Stimulated activated CD4-positive, alpha-beta T cell treated with anti-CD3 and anti-CD28 coated beads, Interleukin-2, amount 100 ng/mL, for 24 hours (primary cell): ENCODE results near the gene EPHB2.

ENCODE experiments used
- DNase-seq, 2 donors: peaks; one replicate each; pipeline ENCODE4 v3.0.0-alpha.2; 2020

The EPHB2 gene

DNA sequence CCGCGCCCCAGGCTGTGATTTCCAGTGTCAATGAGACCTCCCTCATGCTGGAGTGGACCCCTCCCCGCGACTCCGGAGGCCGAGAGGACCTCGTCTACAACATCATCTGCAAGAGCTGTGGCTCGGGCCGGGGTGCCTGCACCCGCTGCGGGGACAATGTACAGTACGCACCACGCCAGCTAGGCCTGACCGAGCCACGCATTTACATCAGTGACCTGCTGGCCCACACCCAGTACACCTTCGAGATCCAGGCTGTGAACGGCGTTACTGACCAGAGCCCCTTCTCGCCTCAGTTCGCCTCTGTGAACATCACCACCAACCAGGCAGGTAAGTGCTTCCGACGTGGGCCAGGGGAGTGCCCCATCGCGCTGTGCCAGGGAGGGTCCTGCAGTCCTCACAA, 154.2 kb downstream of the EPHB2 start:
- no peak for DNase-seq

DNA sequence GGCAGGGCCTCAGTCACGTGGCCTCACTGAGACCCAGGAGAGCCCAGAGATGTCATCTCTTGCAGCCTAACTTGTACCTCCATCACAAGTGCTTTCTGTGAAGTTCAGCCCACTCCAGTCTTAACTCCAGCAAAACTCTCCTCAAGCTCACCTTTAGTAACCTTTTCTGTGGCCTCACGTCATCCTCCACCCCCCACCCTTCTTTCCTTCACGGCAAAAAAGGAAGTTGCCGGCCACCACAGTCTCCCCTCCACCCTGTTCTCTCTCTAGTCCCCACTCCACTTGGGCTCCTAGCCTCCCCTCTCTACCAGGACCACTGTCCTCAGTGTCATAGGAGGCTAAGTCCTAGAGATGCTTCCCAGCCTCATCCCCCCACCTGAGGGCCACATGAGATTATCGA, 155.1 kb downstream of the EPHB2 start:
- no peak for DNase-seq

DNA sequence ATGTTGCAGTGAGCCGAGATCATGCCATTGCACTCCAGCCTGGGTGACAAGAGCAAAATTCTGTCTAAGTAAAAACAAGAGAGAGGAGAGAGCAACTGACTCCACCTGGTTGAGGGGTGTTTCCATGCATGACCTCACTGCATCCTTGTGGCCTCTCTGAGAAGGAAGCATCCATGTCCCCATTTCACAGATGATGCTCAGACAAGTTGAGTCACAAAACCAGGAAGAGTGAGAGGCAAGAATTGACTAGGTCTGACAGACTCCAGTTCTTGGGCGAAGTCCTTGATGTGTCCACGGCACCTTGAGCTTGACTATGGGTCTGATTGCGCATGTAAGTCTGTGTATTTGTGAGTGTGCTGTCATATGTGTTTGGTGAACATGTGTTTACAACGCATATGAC, 156.2 kb downstream of the EPHB2 start:
- DNase-seq = no peak

DNA sequence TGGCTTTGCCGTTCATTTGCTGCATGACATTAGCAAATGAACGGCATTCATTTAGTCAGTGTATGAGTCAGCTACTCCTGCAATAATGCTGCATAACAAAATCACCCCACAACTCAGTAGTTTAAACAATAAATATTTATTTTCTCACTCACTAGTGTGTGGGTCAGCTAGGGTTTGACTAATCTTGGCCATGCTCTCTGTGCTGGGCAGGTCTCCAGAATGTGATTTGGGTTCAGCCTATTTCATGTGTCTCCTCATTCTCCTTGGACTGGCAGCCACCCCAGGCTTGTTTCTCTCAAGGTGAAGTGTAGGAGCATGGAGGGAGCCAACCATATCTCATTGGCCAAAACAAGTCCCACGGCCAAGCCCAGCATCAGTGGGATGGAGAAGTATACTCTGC, 157.7 kb downstream of the EPHB2 start:
- DNase-seq = no peak

DNA sequence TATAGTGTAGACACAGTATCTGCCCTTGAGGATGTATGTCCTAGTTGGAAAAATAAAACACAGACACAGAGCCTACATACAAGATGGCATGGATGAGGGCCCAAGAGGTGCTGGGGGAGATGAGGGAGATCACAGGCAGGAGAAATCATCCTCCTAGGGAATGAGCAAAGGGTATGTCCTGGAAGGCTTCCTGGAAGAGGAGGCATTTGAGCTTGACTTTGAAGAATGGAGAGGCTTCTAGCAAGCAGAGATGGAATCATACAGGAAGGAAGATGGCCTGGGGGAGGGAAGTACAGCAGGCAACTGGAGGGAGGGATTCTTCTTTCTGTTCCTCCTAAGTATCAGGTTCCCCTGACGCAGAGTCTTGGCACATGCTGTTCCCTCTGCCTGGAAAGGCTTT, 158.7 kb downstream of the EPHB2 start:
- DNase-seq = no peak

DNA sequence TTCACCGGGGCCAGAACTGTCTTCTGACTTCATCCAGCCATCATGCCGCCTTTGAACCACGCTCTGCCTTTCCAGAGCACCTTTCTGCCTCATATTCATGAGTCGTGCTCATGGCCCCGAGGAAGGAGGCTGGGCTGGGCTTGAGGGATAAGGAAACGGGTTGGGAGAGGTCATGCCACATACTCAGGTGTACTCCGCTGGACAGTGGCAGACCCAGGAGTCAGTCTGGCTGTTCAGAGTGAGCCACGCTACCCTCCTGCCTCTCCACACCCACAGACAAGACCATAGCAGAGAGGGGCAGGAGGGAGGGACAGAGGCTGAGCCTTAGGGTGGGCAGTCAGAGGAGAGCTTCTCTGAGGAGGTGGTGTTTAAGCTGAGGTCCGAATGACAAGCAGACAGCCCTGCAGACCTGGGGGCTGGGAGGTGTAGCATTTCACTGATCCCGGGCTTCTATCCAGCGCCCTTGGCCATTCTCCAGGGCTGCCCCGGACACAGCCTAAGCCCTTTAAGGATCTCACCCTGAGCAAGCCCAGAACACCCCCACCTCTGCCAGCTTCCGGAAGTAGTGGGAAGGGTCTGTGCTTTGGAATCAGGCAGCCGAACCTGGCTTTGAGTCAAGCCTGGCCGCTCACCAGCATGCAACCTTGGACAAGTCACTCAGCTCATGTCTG, 159.7 kb downstream of the EPHB2 start:
- DNase-seq = no peak

DNA sequence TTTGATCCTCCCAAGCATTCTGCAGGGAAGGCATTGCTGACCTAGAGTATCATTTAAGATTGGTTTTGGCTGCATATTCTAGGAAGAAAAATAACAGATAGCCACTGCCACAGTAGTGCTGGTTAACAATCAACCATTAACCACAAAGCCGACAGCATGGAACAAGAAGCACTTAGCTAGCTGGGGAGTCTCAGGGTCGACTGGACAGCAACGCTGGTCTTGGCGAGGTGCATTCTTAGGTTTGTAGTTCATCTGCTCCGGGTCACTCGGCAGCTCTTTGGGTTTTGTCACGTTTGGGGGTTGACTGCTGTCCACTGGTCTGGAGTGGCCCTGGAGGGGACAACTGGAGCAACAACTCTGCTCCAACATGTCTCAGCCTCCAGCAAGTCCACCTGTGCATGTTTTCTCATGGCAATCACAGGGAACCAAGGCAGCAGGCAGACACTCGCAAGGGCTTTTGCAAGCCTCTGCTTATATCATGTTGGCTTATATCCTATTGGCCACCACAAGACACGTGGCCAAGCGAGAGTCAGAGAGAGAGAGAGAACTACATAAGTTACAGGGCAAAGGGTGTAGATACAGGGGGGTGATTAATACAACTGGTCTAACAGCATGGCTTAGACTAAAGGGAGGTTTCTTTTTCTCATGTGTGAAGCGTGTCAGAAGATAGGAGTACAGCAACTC, 162.5 kb downstream of the EPHB2 start:
- DNase-seq = no peak

DNA sequence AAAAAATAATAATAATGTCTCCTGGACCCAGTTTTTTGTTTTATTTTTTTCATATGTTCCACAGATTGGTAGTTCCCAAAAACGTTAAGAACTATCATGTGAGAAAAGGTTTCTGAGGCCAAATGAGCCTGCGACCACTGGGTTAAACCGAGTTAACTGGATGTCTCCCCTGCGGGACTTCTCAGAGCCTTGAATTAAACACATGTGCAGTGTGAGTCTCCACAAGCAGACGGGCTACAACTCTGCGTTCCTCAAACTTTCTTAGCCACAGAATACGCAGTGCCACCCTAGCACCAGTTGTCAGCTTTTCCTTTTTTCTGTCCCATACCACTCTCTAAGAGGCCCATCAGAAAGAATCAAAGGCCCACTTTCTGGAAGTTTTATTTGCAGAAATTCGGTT, 164.1 kb downstream of the EPHB2 start:
- no peak for DNase-seq

DNA sequence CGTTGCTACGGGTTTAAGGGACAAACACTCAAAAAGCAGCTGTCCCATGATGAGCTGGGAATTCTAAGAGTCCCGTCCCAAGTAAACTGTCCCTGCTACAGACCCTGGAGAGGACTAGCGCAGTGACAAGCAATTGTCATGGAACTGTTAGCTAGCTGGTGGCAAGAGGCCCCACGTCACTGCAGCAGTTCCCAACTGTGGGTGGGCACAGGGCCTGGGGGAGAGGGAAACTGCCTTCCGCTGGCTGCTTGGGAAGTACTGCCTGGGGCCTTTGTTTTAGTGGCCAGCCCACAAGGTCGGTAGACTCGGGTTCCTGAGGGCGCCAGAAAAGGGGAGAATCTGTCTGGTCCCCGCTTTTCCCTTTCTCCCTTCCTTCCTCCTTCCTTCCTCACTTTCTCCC, 164.6 kb downstream of the EPHB2 start:
- DNase-seq = no peak

DNA sequence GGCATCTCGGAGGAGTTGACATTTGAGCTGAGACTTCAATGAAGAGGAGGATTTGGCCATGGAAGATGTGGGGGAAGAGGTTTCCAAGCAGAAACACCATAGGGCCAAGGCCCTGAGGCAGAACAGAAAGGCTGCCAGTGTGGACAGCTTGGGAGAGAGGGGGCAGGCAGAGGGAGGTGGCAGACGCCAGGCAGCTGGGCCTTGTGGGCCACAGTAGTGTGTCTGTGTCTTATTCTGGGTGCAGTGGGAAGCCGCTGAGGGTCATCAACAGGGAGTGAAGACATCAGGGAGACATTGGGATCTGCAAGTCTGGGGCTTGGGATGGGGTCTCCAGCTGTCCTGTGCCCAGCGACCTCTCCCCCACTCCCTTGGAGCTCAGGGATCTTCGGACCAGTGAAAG, 165.2 kb downstream of the EPHB2 start:
- no peak for DNase-seq

DNA sequence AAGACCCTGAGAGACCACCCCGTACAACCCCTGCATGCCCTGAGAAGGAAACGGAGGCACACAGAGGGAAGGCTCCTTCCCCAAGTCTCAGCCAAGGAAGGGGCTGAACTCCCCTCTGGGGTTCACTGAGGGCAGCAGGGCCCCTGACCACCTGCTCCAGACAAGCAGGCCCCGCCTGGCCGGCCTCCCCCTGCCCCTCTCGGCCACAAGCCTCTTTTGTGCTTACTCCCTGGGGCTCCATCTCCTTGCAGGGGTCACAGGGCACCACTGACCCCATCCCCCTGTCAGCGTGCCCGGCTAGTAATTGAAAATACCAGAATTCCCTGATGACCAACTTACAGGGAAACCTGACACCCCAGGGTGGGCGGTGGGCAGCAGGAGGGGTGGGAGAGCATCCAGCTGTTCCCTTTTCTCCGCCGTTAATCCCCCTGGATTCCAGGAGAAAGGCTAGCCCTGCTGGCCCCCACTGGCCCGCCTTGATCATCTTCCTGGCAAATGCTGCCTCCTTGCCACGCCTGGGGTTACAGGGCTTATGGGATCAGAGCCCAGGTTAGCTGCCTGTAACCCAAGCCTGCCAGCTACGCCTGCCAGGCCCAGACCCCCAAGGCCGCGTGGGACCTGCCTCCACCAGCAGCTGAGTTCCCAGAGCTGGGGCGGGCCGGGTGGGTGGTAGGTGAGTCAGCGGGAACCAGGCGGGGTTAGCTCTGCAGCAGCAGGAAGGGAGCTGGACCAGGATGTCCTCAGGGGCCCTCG, 165.9 kb downstream of the EPHB2 start:
- no peak for DNase-seq

DNA sequence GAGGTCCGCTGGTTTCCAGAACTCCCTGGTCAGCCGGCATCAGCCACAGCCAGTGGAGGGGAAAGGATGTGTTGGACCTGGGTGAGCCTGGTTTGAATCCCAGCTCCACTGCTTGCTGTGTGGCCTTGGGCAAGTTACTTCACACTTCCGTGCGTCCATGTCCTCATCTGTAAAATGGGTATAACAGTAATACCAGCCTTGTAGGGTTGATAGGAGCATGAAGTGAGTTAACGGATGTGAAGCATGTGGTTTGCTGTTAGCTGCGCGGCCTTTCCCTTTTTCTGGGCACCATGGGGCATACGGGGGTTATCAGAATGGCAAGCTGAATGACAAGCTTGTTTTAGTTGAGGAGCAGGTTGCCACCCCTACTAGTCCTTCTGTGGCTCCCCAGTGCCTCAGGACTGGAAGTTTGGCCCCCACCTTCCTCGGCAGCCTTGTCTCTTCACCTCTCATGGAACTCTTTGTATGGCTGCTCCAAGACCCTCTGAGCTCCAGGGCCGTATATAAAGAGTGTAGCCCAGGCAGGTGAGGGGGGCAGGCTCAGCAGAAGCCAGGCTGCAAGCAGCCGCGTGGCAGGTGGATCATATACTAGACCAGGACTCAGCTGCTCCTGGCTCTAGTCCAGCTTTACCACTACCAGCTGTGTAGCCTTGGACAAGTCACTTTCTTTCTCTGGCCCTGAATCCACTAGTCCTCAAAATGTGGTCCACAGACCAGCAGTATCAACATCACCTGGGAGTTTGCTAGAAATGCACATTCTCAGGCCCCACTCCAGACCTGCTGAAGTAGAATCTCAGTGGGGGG, 166.7 kb downstream of the EPHB2 start:
- no peak for DNase-seq

DNA sequence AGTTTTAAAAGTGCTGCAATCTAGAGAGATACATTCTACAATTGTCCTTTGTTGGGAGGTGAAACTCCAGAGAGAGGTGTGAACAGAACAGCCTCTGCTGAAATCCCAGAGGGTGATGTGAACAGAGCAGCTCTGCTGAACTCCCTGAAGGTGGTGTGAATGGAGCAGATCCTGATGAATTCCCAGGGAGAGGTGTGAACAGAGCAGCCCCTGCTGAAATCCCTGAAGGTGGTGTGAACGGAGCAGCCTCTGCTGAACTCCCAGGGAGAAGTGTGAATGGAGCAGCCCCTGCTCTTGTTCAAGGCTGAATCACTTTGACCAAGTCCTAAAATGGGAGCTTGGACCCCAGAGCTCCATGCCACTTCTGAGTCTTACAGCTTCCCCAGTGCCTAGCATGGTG, 167.3 kb downstream of the EPHB2 start:
- DNase-seq = no peak

DNA sequence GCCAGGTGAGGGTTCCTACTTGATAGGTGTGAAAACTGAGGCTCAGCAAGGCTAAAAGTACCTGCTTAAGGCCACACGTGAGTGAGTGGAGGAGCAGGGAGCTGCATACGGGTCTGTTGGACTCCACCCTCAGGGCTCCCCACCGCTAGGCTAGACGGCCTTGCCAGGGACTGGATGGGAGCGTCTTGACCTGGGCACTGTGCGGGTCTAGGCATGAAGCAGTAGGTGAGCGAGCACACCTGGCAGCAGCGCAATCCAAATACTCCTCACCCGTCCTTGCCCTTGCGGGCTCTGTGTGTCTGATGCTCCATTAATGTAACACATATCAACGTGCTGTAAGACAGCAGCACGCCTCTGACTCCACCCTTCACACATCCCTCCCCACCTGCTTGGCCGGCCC, 168.0 kb downstream of the EPHB2 start:
- no peak for DNase-seq

DNA sequence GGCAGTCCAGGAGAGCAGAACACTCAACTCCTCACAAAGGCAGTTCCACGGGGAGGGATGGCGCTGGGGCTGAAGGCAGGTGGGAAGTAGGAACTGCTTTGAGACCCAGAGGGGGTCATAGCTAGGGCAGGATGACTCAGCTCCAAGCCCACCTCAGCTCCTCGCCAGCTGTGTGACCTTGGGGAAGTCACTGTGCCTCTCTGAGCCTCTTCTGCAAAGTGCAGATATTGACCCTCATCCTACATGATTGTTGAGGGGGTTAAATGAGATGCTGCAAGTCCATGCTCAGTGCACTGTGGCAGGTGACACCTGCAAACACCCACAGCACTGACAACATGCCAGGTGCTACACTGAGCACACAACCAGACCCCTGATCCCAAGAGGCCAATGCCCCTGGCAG, 168.8 kb downstream of the EPHB2 start:
- DNase-seq = no peak

DNA sequence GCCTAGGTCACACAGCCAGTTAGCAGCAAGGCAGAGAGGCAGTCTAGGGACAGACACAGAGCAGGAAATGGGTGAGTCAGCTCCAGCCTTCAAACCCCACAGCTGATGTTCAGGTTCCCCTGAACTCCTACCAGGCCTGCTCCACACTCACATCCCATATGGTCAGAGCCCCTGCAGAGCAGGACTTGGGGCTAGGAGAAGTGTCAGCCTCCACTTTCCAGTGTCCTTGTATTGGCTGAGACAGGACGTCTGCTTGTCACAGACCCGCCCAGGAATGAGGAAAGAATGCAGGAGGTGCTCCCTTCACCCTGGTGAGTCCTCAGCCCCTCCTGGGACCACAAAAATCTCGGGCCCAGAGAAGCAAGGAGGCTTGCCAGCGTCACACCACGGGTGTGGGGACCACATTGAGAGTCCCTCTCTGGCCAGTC, 169.5 kb downstream of the EPHB2 start:
- DNase-seq = no peak

DNA sequence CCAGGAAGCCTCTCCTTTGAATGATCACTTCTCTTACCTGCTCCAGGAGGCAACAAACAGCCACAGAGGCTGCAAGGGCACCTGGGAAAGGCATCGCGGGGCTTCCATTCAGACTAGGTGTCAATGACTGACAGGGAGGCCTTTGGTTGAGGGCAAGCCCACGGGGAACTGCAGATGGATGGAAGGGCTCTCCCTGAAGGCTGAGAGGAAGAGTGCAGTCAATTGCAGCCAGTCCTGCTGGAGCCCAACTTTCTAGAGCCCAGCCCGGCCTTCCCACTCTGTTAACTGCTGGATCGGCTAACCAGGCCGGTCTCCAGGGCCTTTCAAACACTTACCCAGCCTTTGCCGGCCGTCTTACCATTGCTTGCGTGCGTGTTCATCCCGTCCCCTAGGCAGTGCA, 172.8 kb downstream of the EPHB2 start:
- DNase-seq = no peak

DNA sequence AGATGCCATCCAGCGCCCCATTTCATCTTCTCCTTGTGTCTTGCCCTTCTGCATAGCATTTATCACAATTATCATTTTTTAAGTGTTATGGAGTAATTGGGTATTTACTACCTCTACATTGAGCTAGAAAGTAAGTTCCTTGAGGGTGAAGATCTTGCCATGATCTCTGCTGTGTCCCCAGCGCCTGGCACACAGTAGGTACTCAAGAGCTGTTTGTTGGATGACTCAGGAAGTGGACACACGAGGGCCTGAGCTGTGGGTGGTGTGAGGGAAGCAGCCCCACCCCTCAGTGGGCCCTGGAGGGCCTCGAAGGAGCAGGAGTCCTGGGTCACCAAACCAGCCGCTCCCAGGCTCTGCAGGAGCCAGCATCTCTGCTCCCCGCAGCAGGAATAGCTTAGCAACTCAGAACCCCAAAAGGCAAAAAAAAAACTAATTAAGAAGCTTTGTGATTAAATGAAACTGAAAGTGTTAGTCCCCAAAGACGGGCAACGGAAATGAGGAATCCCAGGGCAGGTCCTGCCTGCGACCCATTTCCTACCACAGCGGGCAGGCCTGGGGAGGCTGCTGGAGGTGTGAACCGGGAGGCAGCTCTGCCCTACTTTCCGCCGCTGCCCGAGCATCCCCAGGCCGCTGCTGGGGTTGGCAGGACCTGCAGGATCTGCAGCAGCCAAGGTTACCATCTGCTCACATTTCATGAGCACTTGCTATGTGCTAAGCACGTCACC, 174.3 kb downstream of the EPHB2 start:
- DNase-seq = no peak

DNA sequence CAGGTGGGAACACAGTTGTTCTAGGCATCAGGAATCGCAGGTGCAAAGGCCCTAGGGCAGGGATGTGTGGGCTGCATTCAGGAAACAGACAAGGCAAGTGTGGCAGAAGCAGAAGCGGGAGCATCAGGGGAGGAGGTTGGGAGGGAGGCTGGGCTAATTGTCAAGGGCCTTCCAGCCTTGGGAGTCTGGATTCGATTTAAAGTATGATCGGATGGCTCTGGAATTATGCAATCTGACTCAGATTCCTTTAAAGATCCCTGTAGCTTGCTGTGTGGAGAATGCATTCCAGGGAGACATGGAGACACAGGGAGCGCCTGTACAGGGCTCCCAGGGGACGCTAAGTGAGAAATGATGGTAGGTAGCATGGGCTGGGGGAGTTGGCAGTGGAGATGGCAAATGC, 175.6 kb downstream of the EPHB2 start:
- DNase-seq = no peak

DNA sequence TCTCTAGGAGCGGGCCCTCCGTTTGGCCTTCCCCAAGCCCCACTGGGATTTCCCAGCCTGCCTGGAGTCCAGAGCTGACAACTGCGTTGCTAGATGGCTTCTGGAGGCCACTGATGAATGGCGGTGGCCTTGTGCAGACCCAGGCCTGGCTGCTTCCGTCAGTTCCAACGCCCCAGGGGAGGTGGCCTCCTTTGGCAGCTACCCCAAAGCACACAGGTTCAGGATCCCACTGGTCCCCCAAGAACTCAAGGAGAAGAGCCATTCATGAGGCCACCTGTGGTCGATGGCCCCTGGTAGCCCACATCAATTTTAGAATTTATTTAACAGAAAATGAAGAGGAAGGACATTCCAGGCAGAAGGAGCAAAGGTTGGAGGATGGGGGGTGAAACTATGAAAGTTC, 176.9 kb downstream of the EPHB2 start:
- no peak for DNase-seq

DNA sequence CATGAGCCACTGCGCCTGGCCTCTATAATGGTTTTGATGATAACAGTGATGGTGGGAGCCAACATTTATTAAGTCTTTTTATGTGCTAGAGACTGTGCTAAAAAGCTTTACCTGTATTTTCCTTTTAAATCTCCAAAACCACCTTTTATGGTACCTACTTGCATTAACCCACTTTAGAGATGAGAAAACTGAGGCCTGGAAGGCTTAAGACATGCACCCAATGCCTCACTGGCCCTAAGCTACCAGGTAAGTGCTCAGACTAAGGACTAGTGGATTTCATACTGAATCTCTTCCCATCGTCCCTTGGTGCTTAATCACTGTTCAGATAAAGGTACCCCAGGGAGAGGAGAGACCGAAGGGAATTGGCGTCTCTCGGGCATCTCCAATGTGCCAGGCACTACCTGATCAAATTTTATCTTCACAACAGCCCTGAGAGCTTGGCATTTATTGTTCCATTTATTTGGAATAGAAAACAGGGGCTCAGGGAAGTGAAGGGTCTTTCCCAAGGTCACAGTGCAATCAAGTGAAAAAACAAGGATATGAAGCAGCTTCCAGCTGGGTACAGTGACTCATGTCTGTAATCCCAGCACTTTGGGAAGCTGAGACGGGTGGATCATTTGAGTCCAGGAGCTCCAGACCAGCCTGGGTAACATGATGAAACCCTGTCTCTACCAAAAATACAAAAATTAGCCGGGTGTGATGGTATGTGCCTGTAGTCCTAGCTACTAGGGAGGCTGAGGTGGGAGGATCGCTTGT, 177.9 kb downstream of the EPHB2 start:
- DNase-seq = no peak
